RPMI8226 (cell line): ENCODE data around the gene PRPF31.
"Not testable (repeated sequence)": the region's sequence is repeated elsewhere in the genome, so short reads cannot be mapped to it uniquely, and the experiment has no call there.

ENCODE experiments used
- DNase-seq: peaks from one replicate; pipeline ENCODE4 v3.0.0-alpha.2; 2015

Gene PRPF31, protein sequence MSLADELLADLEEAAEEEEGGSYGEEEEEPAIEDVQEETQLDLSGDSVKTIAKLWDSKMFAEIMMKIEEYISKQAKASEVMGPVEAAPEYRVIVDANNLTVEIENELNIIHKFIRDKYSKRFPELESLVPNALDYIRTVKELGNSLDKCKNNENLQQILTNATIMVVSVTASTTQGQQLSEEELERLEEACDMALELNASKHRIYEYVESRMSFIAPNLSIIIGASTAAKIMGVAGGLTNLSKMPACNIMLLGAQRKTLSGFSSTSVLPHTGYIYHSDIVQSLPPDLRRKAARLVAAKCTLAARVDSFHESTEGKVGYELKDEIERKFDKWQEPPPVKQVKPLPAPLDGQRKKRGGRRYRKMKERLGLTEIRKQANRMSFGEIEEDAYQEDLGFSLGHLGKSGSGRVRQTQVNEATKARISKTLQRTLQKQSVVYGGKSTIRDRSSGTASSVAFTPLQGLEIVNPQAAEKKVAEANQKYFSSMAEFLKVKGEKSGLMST

DNA sequence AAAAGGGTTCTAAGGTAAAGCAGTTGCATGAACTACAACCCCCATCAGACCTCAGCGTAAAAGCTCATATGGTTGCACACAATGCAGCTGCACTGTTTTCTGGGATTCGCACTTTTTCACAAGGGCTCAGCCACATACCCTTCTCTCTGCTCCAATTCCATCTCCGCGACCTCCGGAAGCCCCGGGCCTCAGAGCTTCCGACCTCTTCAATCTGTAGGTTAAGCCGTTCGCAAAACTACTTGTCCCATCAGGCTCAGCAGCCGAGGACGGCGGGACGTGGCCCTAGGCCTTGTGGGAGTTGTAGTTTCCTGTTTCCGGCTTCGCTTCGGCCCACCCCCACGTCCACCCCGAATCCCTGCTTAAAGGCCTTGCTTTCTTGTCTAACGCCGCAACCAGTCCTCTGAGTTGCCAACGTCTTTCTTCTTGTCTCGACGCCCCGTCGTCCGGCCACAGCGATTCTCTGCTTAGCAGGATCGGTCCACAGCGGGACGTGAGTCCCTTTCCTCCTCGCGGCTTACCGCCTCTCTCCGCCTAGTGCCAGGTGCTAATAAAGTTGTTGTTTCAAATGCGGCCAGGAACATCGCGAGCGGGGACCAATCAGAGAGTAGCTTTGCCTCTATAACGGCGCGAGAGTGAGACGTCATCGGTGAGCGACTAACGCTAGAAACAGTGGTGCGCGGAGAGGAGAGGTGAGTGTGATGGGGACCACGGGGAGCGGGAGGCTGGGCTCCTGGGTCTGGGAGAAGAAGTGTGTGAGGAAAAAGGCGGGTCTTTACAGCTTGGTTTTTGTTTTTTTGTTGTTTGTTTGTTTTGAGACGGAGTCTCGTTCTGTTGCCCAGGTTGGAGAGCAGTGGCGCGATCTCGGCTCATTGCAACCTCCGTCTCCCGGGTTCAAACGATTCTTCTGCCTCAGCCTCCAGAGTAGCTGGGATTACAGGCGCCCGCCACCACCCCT is at the start of gene PRPF31, which contains the start of gene TFPT:
PRPF31 (plus strand) TSS at position 646 of the 955 bp plus-strand sequence. CDS start 2,525 bp downstream, outside the sequence.
TFPT (minus strand) TSS at position 549 of the 955 bp plus-strand sequence; CDS start at position 161, 388 bp downstream.
- DNase-seq, result peak; percentile 99

DNA sequence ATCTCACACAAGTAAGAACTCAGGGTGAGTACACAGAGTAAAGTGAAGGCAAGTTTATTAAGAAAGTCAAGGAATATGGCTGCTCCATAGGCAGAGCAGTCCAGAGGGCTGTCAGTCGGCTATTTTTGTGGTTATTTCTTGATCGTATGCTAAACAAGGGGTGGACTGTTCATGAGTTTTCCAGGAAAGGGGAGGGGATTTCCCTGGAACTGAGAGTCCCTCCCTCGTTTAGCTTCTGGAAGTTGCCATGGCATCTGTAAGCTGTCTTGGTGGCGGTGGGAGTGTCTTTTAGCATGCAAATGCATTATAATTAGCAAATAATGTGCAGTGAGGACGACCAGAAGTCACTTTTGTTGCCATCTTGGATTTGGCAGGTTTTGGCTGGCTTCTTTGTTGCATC is 46.1 kb upstream of the PRPF31 start:
- no peak for DNase-seq

DNA sequence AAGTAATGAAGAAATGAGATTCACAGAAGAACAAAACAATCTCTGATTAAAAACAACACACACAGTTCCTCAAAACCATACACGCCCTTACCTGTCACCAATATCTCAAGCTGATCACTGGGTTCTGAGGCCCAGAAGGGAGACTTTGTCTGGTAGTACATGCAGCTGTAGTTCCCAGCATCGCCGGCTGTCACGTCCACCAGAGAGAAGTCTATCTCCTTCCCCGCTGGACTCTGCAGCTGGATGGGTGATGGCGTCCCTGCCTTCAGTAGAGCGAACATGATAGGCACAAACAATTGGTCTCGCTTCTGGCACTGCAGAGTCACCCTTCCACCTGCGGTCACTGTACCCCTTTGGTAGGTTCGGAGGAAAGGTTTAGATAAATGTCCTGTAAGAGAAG is 41.7 kb upstream of the PRPF31 start:
- no peak for DNase-seq

DNA sequence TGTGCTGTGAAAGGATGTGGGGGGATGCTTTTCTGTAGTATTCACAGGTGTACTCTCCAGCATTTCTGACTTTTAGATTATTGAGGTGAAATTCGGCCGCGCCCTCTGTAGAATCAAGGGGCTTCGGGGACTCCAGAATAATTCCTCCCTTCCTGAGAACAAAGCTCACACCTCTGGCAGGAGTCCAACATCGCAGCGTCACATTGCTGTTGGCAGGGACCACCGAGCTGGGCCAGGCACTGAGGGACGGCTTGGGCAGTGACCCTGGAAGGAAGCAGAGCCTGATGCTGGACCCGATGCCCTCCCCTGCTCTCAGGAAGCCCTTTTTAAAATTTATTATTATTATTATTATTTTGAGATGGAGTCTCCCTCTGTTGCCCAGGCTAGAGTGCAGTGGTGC is 40.7 kb upstream of the PRPF31 start:
- no peak for DNase-seq

DNA sequence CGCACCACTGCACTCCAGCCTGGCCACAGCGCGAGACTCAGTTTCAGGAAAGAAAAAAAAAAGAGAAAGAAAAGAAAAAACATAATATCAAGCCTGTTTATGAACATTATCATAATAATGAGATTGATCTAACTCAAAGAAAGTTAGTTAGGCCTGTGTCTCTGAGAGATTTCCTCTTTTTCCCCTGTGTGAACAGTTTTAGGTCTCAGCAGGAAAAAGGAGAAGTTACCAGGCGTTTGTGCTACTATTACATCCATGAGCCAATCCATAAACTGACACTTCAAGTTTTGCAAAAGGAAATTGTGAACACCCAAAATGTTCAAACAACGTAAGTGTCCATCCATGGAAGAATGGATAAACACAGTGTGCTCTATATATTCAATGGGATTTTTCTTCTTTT is 38.2 kb upstream of the PRPF31 start:
- DNase-seq, result no peak

DNA sequence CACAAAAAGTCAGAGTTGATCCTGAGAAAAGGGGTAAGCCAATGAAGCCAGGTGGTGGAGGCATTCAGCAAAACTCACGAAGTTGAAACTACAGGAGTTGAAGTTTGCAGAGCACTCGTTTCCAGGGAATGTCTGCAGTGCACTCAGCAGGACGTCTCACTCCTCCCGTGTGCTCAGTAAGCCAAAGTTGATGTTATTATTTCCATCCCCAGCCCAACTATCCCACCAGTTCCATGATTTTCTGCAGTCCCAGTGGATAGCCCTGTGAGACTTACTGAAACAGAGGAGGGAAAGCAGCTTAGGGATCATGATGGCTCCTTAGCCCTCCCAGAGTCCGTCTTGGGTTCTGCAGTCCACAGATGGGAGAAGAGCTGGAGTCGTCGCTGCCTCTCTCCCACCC is 34.5 kb upstream of the PRPF31 start, which contains the start of gene TARM1:
TARM1 (minus strand) TSS at position 334 of the 400 bp plus-strand sequence; CDS start at position 309, 25 bp downstream.
- no peak for DNase-seq

DNA sequence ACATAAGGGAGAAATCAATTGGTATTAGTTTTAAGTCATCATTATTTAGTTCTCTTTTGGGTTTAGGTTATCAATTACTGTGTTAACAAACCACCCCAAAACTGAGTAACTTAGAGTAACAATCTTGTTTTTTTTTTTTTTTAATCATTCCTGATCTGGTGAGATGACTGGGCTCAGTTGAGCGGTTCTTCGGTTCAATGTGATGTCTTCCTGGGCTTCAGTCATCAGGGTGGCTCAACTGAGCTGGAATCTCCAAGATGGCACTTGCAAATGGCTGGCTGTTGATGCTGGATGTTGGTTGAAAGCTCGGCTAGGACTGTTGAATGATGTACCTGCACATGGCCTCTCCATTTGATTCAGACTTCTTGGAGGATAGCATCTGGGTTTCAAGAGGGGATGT is 31.1 kb upstream of the PRPF31 start:
- DNase-seq, result no peak

DNA sequence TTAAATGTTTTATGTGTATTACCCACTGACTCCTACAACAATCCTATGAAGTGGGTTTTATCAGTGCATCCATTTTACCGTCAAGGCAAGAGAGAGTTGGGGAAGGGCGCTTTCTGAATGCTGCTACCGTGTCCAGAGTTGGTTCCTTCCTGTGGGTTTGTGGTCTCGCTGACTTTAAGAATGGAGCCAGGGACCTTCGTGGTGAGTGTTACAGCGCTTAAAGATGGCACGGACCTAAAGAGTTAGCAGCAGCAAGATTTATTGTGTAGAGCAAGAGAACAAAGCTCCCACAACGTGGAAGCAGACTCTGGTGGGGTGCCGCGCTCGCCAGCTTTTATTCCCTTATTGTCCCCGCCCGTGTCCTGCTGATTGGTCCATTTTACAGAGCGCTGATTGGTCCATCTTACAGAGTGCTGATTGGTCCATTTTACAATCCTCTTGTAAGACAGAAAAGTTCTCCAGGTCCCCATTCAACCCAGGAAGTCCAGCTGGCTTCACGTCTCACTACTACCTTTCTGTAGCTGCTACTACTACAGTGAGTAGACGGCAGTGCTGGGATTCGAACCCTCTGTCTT is 21.0 kb upstream of the PRPF31 start:
- no peak for DNase-seq

DNA sequence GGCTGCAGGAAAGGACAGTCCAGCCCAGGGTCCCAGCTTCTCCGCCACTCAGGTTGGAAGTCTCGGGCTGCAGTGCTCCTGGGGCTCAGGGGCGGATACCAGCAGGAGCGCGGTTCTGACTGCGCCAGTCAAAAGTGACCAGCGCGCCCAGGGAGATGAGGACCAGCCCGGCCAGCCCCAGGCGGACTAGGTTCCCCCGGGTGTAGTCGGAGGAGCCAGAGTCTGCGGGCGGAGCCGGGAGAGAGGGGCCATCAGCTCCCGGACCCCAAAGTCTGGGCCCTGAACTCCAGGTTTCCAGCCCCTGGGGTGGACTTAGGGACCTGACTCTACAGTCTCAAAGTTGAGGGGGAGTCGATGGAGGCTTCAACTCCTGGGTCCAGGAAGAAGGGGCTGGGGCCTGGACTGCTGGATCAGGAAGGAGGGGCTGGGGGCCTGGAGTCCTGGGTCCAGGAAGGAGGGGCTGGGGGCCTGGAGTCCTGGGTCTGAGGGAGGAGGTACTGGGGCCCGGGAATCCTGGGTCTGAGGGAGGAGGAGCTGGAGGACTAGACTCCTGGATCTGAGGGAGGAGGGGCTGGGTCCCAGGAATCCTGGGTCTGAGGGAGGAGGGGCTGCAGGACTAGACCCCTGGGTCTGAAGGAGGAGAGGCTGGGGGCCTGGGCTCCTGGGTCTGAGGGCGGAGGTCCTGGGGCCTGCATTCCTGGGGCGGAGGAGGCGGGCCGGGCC is 20.3 kb upstream of the PRPF31 start:
- no peak for DNase-seq

DNA sequence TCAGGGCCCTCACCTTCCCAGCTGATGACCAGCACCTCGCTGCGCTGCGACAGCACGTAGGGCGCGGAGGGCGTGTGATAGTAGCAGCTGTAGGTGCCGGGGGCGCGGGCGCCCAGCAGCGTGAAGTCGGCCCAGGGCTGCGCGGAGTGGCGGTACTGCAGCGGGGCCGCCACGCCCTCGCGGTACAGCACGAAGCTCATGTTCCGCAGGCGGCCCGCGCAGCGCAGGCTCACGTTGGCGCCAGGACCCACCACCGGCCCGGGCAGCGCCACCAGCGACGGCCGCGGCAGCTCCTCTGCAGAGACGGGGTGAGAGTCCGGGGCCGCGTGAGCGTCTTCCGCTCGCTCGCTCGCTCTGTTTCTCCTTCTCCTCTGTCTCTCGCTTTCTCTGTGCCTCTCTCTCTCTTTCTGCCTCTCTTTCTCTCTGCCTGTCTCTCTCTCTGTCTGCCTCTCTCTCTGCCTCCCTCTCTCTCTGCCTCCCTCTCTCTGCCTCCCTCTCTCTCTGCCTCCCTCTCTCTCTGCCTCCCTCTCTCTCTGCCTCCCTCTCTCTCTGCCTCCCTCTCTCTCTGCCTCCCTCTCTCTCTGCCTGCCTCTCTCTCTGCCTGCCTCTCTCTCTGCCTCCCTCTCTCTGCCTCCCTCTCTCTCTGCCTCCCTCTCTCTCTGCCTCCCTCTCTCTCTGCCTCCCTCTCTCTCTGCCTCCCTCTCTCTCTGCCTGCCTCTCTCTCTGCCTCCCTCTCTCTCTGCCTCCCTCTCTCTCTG is 19.5 kb upstream of the PRPF31 start:
- DNase-seq, result peak; percentile 71

DNA sequence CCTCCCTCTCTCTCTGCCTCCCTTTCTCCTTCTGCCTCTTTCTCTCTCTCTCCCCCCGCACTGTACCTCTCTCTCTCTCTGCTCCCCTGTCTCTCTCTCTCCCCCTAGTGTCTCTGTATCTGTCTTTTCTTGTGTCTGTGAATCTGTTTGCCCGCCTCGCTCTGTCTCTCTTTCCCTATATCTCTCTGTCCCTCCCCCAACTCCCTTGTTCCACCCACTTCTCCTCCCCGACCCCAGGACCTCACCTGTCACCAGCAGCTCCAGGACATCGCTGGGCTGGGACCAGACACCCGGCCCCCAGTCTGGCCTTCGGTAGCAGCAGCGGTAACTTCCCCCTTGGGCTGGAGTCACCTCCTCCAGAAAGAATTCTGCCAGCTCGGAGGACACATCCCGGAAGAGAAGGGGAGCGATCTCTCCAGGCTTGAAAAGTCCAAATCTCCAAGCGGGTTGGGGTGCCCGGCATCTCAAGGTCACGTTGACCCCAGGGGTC is 18.9 kb upstream of the PRPF31 start:
- DNase-seq, result peak; percentile 52

DNA sequence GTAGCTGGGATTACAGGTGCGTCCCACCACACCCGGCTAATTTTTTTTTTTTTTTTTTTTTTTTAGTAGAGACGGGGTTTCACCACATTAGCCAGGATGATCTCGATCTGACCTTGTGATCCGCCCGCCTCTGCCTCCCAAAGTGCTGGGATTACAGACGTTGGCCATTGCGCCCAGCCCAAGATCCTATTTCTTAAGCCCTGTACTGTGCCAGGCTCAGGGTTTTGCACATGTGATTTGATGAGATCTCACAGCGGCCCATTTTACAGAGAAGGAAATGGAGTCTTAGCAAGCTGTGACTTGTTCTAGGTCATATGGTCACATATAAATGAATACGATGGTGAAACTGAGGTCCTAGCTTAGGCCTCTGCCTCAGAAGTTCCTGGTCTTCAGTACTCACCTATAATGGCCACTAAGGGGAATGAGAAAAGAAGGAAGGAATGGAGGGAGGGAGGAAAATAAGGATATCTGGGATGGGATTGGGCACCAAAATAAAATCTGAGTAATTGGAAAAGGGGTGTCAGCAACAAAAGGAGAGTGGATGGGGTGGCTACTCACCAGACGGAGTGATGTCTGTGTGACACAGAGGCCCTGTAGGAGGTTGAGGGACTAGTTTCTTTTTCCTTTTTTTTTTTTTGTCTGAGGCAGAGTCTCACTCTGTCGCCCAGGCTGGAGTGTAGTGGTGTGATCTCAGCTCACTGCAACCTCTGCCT is 16.2 kb upstream of the PRPF31 start:
- no peak for DNase-seq

DNA sequence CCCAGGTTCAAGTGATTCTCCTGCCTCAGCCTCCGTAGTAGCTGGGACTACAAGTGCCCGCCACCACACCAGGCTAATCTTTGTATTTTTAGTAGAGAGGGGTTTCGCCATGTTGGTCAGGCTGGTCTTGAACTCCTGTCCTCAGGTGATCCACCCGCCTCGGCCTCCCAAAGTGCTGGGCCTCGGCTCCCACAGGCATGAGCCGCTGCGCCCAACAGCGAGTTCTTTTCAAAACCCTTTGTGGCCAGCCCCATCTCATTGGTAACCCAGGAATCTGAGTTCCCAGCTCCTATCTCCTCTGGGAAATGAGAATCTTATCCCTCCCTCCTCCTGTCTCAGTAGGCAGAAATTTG is 15.7 kb upstream of the PRPF31 start:
- DNase-seq, result not testable (repeated sequence)

DNA sequence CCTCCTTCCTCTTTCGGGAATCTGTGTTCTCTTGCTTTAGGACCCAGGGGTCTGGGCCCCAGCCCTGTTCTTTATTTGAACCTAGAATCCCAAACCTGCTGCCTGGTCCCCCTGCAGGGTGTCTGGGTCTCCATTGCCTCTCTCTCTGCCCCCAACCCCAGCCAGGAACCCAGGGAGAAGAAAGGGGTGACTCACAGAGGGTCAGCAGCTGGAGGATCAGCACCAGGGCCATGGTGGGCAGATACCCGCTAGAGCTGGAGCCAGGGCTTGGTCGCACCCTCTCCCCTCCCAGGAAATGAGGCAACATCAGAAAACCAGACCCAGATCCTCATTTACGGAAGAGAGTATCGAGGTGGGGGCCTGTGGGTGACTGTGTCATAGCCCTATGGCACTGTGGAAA is 15.0 kb upstream of the PRPF31 start, which contains the start of gene OSCAR:
OSCAR (minus strand) TSS at position 243 of the 400 bp plus-strand sequence; CDS start at position 232, 11 bp downstream.
- DNase-seq, result no peak

DNA sequence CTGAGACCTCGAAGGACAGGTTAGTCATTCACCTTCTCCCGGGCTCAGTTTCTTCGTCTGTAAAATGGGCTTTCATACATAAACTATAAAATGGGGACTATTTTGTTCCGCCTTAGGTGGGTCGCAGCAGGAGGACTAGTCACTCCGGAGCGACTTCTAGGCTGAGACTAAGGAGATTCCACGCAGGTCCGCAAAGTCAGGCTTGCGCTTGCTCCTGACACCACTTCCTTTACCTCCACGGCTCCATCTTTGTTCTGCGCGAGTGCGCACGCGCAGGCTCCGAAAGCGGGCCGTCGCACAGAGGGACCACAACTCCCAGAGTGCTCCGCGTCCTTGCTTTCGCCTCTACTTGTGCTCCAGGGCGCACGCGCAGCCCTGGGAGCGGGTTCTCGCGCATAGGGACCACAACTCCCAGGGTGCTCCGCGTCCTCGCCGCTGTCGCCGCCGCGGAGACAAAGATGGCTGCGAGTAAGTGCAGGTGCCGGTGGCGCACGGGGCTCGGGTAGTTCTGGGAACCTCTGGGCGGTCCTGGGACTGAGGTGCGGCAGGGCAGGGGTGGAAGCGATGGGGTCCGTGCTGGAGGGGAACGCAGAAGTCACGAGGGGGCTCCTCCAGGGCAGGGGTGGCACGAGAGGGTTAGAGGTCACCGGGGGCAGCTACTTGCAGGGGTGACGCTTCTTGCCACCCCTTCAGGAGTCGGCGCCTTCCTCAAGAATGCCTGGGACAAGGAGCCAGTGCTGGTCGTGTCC is 13.0 kb upstream of the PRPF31 start, which contains the start of gene NDUFA3:
NDUFA3 (plus strand) TSS at position 435 of the 749 bp plus-strand sequence; CDS start at position 459, 24 bp downstream.
- DNase-seq, result peak; percentile 99

DNA sequence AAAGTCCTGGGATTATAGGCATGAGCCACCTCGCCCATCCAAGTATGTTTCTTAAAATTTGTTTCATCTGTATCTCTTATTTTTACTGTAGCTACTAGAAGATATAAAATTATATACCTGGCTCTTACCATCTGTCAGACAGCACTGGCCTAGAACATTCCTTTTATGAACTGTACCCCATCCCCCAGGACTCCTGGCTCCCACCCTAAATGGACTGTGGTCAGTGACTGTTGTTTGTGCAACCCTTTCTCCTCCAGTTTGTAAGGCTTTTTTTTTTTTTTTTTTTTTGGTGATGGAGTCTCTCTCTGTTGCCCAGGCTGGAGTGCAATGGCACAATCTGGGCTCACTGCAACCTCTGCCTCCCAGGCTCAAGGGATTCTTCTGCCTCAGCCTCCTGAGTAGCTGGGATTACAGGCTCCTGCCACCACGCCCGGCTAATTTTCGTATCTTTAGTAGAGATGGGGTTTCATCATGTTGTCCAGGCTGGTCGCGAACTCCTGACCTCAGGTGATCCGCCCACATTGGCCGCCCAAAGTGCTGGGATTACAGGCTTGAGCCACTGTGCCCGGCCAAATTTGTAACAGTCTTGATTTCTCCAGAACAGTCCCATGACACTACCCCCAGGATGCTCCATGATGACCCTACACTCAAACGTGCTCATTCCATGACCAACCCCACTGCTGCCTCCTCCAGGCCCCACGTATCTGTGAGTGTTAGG is 10.4 kb upstream of the PRPF31 start:
- no peak for DNase-seq

DNA sequence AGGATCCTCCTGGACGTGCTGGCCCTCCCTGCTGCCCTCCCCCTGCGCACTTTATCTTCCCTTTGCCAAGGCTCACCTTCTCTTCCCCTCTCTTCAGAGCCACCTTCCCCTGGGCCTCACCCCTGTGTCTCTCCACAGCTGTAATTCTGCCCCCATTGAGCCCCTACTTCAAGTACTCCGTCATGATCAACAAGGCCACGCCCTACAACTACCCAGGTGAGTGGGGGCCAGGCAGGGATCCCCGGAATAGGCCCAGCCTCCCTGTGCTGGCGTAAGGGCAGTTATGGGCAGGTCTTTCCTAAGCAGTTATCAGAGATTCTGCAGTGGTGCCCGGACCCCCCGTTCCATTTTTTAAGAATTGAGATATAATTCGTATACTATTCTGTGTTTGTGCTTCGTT is 9.8 kb upstream of the PRPF31 start:
- DNase-seq, result no peak

DNA sequence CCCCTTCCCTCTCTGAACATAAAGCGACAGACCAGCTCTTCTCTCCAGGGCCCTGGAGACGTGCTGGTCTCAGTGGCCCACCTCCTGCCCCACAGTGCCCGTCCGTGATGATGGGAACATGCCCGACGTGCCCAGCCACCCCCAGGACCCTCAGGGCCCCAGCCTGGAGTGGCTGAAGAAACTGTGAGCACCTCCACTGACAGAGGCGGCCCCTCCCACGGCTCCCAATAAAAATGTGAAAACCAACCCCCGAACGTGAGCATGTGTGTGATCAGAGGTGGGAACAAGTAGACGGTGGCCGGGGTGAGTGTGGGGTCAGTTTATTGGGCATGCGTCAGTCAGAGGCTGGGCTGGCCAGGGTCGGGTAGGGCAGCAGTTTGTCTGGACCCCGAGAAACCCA is 8.8 kb upstream of the PRPF31 start:
- no peak for DNase-seq
